ENCODE measurements around the gene AQP12B. TPM values are rescaled to one million over a fixed set of nuclear protein-coding genes. Genes with fewer than 3 reads are reported as not detected.
"Not testable (repeated sequence)": the region's sequence is repeated elsewhere in the genome, so short reads cannot be mapped to it uniquely, and the experiment has no call there.

Gene AQP12B
- total RNA-seq, 1 donor from 2014 or later: not detected

GRCh38 chr2:240701736-240702639 lies 19.3 kb upstream of the AQP12B start:
- intact Hi-C loops (cut with micrococcal nuclease): loop anchor here (5.0 kb wide), 1 partner anchor 190 kb away; no protein-coding TSS in a partner anchor

GRCh38 chr2:240701091-240701735 lies 18.5 kb upstream of the AQP12B start:
- intact Hi-C loops (cut with micrococcal nuclease): loop anchor here (5.0 kb wide), 1 partner anchor 189 kb away; no protein-coding TSS in a partner anchor

GRCh38 chr2:240700616-240701015 lies 17.9 kb upstream of the AQP12B start:
- intact Hi-C loops (cut with micrococcal nuclease): loop anchor here (5.0 kb wide), 1 partner anchor 188 kb away; no protein-coding TSS in a partner anchor

- intact Hi-C loops (cut with micrococcal nuclease): loop anchor here (5.0 kb wide), 1 partner anchor 188 kb away; no protein-coding TSS in a partner anchor
Measured at GRCh38 chr2:240699835-240700234, 17.1 kb upstream of the AQP12B start.

GRCh38 chr2:240698852-240699561 lies 16.3 kb upstream of the AQP12B start:
- intact Hi-C loops (cut with micrococcal nuclease): not testable (repeated sequence)

- intact Hi-C loops (cut with micrococcal nuclease): not testable (repeated sequence)
Measured at GRCh38 chr2:240696469-240696868, 13.8 kb upstream of the AQP12B start.

GRCh38 chr2:240695593-240695992 lies 12.9 kb upstream of the AQP12B start:
- intact Hi-C loops (cut with micrococcal nuclease): not testable (repeated sequence)

- intact Hi-C loops (cut with micrococcal nuclease): not testable (repeated sequence)
Measured at GRCh38 chr2:240694304-240694703, 11.6 kb upstream of the AQP12B start.

GRCh38 chr2:240692583-240693561 lies 10.2 kb upstream of the AQP12B start:
- intact Hi-C loops (cut with micrococcal nuclease): not testable (repeated sequence)

- intact Hi-C loops (cut with micrococcal nuclease): not testable (repeated sequence)
Measured at GRCh38 chr2:240691631-240692420, 9.1 kb upstream of the AQP12B start, which contains the start of gene AQP12A. AQP12A (plus strand) TSS chr2:240691866; CDS start chr2:240691914, 48 bp downstream.

GRCh38 chr2:240691075-240691427 lies 8.4 kb upstream of the AQP12B start:
- intact Hi-C loops (cut with micrococcal nuclease): not testable (repeated sequence)

- intact Hi-C loops (cut with micrococcal nuclease): not testable (repeated sequence)
Measured at GRCh38 chr2:240690421-240691074, 7.9 kb upstream of the AQP12B start.

GRCh38 chr2:240689975-240690374 lies 7.3 kb upstream of the AQP12B start:
- intact Hi-C loops (cut with micrococcal nuclease): no loop called here

GRCh38 chr2:240688553-240688919 lies 5.9 kb upstream of the AQP12B start:
- intact Hi-C loops (cut with micrococcal nuclease): no loop called here

- intact Hi-C loops (cut with micrococcal nuclease): no loop called here
Measured at GRCh38 chr2:240687741-240688552, 5.3 kb upstream of the AQP12B start.

- intact Hi-C loops (cut with micrococcal nuclease): no loop called here
Measured at GRCh38 chr2:240687045-240687740, 4.5 kb upstream of the AQP12B start.

GRCh38 chr2:240686460-240686859 lies 3.8 kb upstream of the AQP12B start:
- intact Hi-C loops (cut with micrococcal nuclease): no loop called here

Measured in T-helper 1 cell treated with Interleukin-12 subunit alpha and Interleukin-12 subunit beta and Interleukin-4 antibody, amounts not matched to agents 30 ng/mL and 1 ng/mL, for 36 hours (primary cell).